DND-41 (cell line): ENCODE data around the gene SLC1A2.

Experiments used
- CTCF ChIP-seq: IDR thresholded peaks from 2 replicates; pipeline ENCODE4 v1.5.1; 2012; ENCODE audit warnings: borderline replicate concordance, low read length, moderate library complexity, mild to moderate bottlenecking; ENCODE audit not compliant: poor library complexity, severe bottlenecking; ENCODE audit errors: extremely low read depth
- EZH2 ChIP-seq: IDR thresholded peaks from 3 replicates; pipeline ENCODE4 v1.6.1; 2012; ENCODE audit warnings: borderline replicate concordance, low read depth, mild to moderate bottlenecking, moderate library complexity, low read length, inconsistent platforms; ENCODE audit not compliant: severe bottlenecking

GRCh38 chr11:35232891-35233330, 186.4 kb downstream of the SLC1A2 start:
- TF ChIP-seq CTCF (no peak), EZH2 (no peak)
